IMR-90 (cell line): Measurements from ENCODE around the gene ATP2B2.

Experiments
- BHLHE40 ChIP-seq: fragments of 150-350 bp; IDR thresholded peaks from 2 replicates; pipeline ENCODE4 v1.6.1; 2016; ENCODE audit warnings: mild to moderate bottlenecking, low read depth, low read length
- CEBPB ChIP-seq: IDR thresholded peaks from 2 replicates; pipeline ENCODE4 v1.6.1; 2012; ENCODE audit warnings: low read depth, low read length, improper control_type of control experiment
- CHD1 ChIP-seq: IDR thresholded peaks from 2 replicates; pipeline ENCODE4 v1.6.1; 2012; ENCODE audit warnings: low read depth, low read length, improper control_type of control experiment
- FOS ChIP-seq: fragments of 150-350 bp; IDR thresholded peaks from 2 replicates; pipeline ENCODE4 v1.6.1; 2016; ENCODE audit warnings: low read depth, low read length
- MAFK ChIP-seq: IDR thresholded peaks from 2 replicates; pipeline ENCODE4 v1.6.1; 2012; ENCODE audit warnings: low read depth, low read length, improper control_type of control experiment
- MAZ ChIP-seq: IDR thresholded peaks from 2 replicates; pipeline ENCODE4 v1.6.1; 2012; ENCODE audit warnings: low read depth, mild to moderate bottlenecking, low read length, improper control_type of control experiment, moderate library complexity, borderline replicate concordance
- POLR2A ChIP-seq: IDR thresholded peaks from 2 replicates; pipeline ENCODE4 v1.6.1; 2012; ENCODE audit warnings: mild to moderate bottlenecking, low read depth, low read length
- RAD21 ChIP-seq: IDR thresholded peaks from 2 replicates; pipeline ENCODE4 v1.6.1; 2012; ENCODE audit warnings: low read length, improper control_type of control experiment
- RFX5 ChIP-seq: IDR thresholded peaks from 2 replicates; pipeline ENCODE4 v1.8.0; 2012; ENCODE audit warnings: low read depth, mild to moderate bottlenecking, low read length, moderate library complexity
- SMC3 ChIP-seq: fragments of 150-350 bp; IDR thresholded peaks from 2 replicates; pipeline ENCODE4 v1.6.1; 2016; ENCODE audit warnings: low read depth, mild to moderate bottlenecking, antibody characterized with exemption, low read length, moderate library complexity
- TF ChIP-seq, protein P1 (sequence below): conservative IDR thresholded peaks from 2 replicates; pipeline ENCODE4 v1.5.1; 2012; ENCODE audit warnings: mild to moderate bottlenecking, low read depth, low read length, improper control_type of control experiment
- TF ChIP-seq, protein P2 (sequence below): fragments of 150-350 bp; IDR thresholded peaks from 2 replicates; pipeline ENCODE4 v1.6.1; 2017; ENCODE audit warnings: mild to moderate bottlenecking, antibody characterized with exemption, low read length, low read depth

DNA sequence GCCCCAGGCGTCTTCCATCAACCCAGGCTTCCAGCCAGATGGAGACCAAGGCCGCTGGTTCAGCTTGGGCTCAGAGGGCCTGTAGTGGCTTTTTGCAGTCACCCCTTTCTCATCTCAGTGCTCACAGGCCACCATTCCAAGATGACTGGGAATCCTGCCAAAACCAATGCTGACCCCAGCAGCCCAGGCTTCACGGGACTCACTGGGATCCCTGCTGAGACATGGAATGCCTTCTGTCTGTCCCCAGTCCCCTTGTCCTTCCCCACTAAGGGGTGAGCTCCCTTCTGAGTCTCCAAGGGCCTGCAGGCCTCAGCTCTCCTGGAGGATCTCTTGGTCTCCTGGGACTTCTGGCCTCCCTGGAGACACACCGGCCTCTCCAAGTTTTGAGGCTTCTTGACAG lies 107.0 kb downstream of the ATP2B2 start:
- TF ChIP-seq, protein P1, sequence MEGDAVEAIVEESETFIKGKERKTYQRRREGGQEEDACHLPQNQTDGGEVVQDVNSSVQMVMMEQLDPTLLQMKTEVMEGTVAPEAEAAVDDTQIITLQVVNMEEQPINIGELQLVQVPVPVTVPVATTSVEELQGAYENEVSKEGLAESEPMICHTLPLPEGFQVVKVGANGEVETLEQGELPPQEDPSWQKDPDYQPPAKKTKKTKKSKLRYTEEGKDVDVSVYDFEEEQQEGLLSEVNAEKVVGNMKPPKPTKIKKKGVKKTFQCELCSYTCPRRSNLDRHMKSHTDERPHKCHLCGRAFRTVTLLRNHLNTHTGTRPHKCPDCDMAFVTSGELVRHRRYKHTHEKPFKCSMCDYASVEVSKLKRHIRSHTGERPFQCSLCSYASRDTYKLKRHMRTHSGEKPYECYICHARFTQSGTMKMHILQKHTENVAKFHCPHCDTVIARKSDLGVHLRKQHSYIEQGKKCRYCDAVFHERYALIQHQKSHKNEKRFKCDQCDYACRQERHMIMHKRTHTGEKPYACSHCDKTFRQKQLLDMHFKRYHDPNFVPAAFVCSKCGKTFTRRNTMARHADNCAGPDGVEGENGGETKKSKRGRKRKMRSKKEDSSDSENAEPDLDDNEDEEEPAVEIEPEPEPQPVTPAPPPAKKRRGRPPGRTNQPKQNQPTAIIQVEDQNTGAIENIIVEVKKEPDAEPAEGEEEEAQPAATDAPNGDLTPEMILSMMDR: no peak
- TF ChIP-seq RAD21: no peak
- TF ChIP-seq CHD1: no peak
- TF ChIP-seq POLR2A: no peak
- TF ChIP-seq FOS: no peak
- no peak for TF ChIP-seq SMC3
- no peak for TF ChIP-seq MAZ
- TF ChIP-seq CEBPB: no peak
- no peak for TF ChIP-seq BHLHE40
- TF ChIP-seq MAFK: no peak
- TF ChIP-seq RFX5: no peak
- TF ChIP-seq, protein P2, sequence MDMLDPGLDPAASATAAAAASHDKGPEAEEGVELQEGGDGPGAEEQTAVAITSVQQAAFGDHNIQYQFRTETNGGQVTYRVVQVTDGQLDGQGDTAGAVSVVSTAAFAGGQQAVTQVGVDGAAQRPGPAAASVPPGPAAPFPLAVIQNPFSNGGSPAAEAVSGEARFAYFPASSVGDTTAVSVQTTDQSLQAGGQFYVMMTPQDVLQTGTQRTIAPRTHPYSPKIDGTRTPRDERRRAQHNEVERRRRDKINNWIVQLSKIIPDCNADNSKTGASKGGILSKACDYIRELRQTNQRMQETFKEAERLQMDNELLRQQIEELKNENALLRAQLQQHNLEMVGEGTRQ: no peak
